Endometrial microvascular endothelial cells (primary cell): Measurements from ENCODE around the gene CYFIP1. TPM values are rescaled to one million over a fixed set of nuclear protein-coding genes. Genes with fewer than 3 reads are reported as not detected.
"Not testable (repeated sequence)": the region's sequence is repeated elsewhere in the genome, so short reads cannot be mapped to it uniquely, and the experiment has no call there.

Experiments used
- in situ Hi-C: cut with HindIII; loops from 2 replicates; pipeline ENCODE4 v1.10.0; 2017; ENCODE audit warnings: low sequenced_read_pairs, low pct_unique_long_range_greater_than_20kb; ENCODE audit errors: inconsistent ontology term
- total RNA-seq: library from RNA; depleted of rRNA; stranded (reverse); fragments of >200 nt; gene quantifications from one replicate; pipeline ENCODE4 v1.2.3, GENCODE V29; 2015; ENCODE audit errors: inconsistent ontology term

CYFIP1 gene
- total RNA-seq, result 117 TPM

GRCh38 chr15:22980189-22981050, at the start of gene CYFIP1:
CYFIP1 (minus strand) TSS chr15:22980368; CDS start chr15:22947285, 33,083 bp downstream.
- in situ Hi-C loops, result no loop called here

GRCh38 chr15:23026218-23026617, 46.0 kb upstream of the CYFIP1 start:
- in situ Hi-C loops, result no loop called here

GRCh38 chr15:23022156-23022555, 42.0 kb upstream of the CYFIP1 start:
- in situ Hi-C loops, result no loop called here

- in situ Hi-C loops, result no loop called here
These were observed 34.3 kb upstream of the CYFIP1 start for GRCh38 chr15:23014394-23015000.

GRCh38 chr15:23013681-23014080, 33.5 kb upstream of the CYFIP1 start:
- in situ Hi-C loops, result no loop called here

GRCh38 chr15:23012616-23013015, 32.4 kb upstream of the CYFIP1 start:
- in situ Hi-C loops, result not testable (repeated sequence)

- in situ Hi-C loops, result no loop called here
These were observed 23.6 kb upstream of the CYFIP1 start for GRCh38 chr15:23003736-23004135.

GRCh38 chr15:23002920-23003319, 22.8 kb upstream of the CYFIP1 start:
- in situ Hi-C loops, result no loop called here

GRCh38 chr15:22995795-22996194, 15.6 kb upstream of the CYFIP1 start:
- in situ Hi-C loops, result no loop called here

- in situ Hi-C loops, result no loop called here
These were observed 11.8 kb upstream of the CYFIP1 start for GRCh38 chr15:22992024-22992326.

- in situ Hi-C loops, result no loop called here
These were observed 9.7 kb upstream of the CYFIP1 start for GRCh38 chr15:22989576-22990477.

GRCh38 chr15:22988811-22989210, 8.6 kb upstream of the CYFIP1 start:
- in situ Hi-C loops, result no loop called here

GRCh38 chr15:22981931-22982330, 1.8 kb upstream of the CYFIP1 start:
- in situ Hi-C loops, result not testable (repeated sequence)

- in situ Hi-C loops, result no loop called here
These were observed 1.1 kb upstream of the CYFIP1 start for GRCh38 chr15:22981051-22981840.

GRCh38 chr15:22979238-22980188, 655 bp downstream of the CYFIP1 start:
- in situ Hi-C loops, result no loop called here

- in situ Hi-C loops, result no loop called here
These were observed 1.4 kb downstream of the CYFIP1 start for GRCh38 chr15:22978691-22979237.

GRCh38 chr15:22974745-22975144, 5.4 kb downstream of the CYFIP1 start:
- in situ Hi-C loops, result no loop called here
